Effector memory CD4-positive, alpha-beta T cell (primary cell): ENCODE results near the gene RPN2.

Source experiments
- DNase-seq, 3 donors: peaks; one replicate each; pipeline ENCODE4 v3.0.0-alpha.2; 2020
- H3K27ac ChIP-seq: 2 replicates; pipeline ENCODE4 v1.7.0; 2013; ENCODE audit warnings: mild to moderate bottlenecking, low read length, moderate library complexity; ENCODE audit not compliant: insufficient read depth, poor library complexity, severe bottlenecking
- H3K27me3 ChIP-seq: replicated peaks from 2 replicates; pipeline ENCODE4 v1.7.0; 2013; ENCODE audit warnings: mild to moderate bottlenecking, low read length; ENCODE audit not compliant: insufficient read depth, control insufficient read depth, poor library complexity, severe bottlenecking
- H3K36me3 ChIP-seq: 2 replicates; pipeline ENCODE4 v1.7.0; 2013; ENCODE audit warnings: mild to moderate bottlenecking, low read length, moderate library complexity; ENCODE audit not compliant: control insufficient read depth, insufficient read depth
- H3K4me1 ChIP-seq: 2 replicates; pipeline ENCODE4 v1.7.0; 2013; ENCODE audit warnings: low read length, mild to moderate bottlenecking; ENCODE audit not compliant: control insufficient read depth, insufficient read depth, poor library complexity, severe bottlenecking
- H3K4me3 ChIP-seq: 2 replicates; pipeline ENCODE4 v1.7.0; 2013; ENCODE audit warnings: low read length, low read depth, mild to moderate bottlenecking; ENCODE audit not compliant: insufficient read depth, poor library complexity, severe bottlenecking
- H3K9me3 ChIP-seq: 2 replicates; pipeline ENCODE4 v1.7.0; 2013; ENCODE audit warnings: mild to moderate bottlenecking, low read length, moderate library complexity; ENCODE audit not compliant: control insufficient read depth

Gene RPN2

GRCh38 chr20:37179683-37180524 lies 774 bp downstream of the RPN2 start:
- peaks cover 9% of the 10 kb centered on the region for H3K4me1 ChIP-seq
- peak overlapping the region; percentile 87 for H3K4me3 ChIP-seq
- DNase-seq, result no peak
- H3K27ac ChIP-seq, result peak overlapping the region; percentile 86
- peaks cover 14% of the 10 kb centered on the region for H3K36me3 ChIP-seq
- no peaks in the 10 kb centered on the region for H3K9me3 ChIP-seq
- H3K27me3 ChIP-seq, result no peaks in the 10 kb centered on the region

GRCh38 chr20:37185686-37186085 lies 6.6 kb downstream of the RPN2 start:
- Histone ChIP-seq H3K27ac (no peak overlapping the region), H3K4me1 (peaks cover 4% of the 10 kb centered on the region), H3K9me3 (no peaks in the 10 kb centered on the region), H3K27me3 (no peaks in the 10 kb centered on the region), H3K4me3 (no peak overlapping the region), H3K36me3 (peaks cover 50% of the 10 kb centered on the region)
- DNase-seq, result no peak

- H3K9me3 ChIP-seq, result no peaks in the 10 kb centered on the region
- peaks cover 46% of the 10 kb centered on the region for H3K36me3 ChIP-seq
- no peak overlapping the region for H3K27ac ChIP-seq
- H3K27me3 ChIP-seq, result no peaks in the 10 kb centered on the region
- no peak overlapping the region for H3K4me3 ChIP-seq
- DNase-seq, result no peak
- H3K4me1 ChIP-seq, result peaks cover 4% of the 10 kb centered on the region
Observed at GRCh38 chr20:37188787-37189186, 9.7 kb downstream of the RPN2 start.

DNA sequence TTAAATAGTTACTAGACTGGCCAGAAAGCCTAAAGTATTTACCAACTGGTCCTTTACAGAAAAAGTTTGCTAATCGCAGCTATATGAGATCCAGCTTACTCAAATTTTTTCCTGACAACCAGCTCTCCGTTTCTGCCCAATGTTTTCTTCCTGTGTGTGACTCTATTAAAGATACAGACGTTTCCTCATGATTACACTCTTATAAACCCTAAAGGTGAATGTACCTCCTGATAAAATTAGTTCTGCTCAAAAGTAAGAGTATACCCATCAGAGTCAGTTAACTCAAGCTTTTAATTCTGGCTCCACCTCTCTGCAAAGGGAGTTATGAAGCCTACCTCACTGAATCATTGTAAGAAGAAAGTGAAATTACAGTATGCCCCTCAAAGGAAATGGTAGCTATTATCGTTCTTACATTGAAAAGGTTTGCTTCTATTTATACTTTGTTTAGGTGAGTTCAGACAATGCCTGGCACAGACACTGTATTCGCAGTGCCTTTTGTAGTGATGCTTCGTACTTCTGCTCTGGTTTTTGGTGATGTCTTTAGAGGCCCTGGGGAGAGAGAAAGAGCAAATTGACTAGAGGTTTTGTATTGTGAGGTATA lies 10.4 kb downstream of the RPN2 start:
- Histone ChIP-seq H3K4me3 (no peak overlapping the region), H3K4me1 (peaks cover 7% of the 10 kb centered on the region), H3K36me3 (peaks cover 39% of the 10 kb centered on the region), H3K9me3 (no peaks in the 10 kb centered on the region), H3K27ac (no peak overlapping the region), H3K27me3 (no peaks in the 10 kb centered on the region)
- DNase-seq, result no peak

GRCh38 chr20:37190354-37191112 lies 11.4 kb downstream of the RPN2 start:
- H3K27ac ChIP-seq, result no peak overlapping the region

DNA sequence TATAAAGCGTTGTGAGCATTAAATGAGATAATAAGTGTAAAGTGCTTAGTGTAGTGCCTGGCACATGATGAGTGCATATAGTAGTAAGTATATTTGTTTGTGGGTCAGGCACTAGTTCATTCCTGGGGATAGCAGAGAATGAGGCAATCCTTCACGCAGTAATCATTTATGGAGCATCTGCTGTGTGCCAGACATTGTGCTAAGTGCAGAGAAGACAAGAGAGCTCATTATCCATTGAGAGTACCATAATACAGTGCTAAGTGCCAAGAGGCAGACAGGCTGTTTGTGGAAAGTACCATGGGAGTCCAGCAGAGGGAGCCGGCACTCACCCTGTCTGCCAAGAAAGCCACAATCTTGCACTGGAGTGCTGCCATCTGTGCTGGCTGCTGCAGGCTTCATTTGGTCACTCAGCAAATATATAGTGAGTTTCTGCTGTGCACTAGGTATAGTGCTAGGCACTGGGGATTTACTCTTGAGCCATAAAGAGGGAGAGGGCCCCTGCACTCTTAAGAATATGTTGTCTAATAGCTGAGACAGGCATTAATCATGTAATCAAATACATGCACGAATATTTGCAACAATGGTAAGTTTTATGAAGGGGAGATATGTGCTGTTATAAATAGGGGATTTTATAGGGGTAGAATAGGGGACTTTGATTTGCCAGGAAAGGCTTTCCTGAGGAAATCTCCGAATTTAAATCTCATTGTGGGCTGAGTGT lies 13.2 kb downstream of the RPN2 start:
- Histone ChIP-seq H3K4me3 (no peak overlapping the region), H3K36me3 (peaks cover 16% of the 10 kb centered on the region), H3K9me3 (no peaks in the 10 kb centered on the region), H3K27ac (no peak overlapping the region), H3K4me1 (peaks cover 19% of the 10 kb centered on the region), H3K27me3 (no peaks in the 10 kb centered on the region)
- peak; percentile 26 to 53 (median 41) for DNase-seq

More at GRCh38 chr20:37190354-37191112, 11.4 kb downstream of the RPN2 start:
- Histone ChIP-seq H3K27me3 (no peaks in the 10 kb centered on the region), H3K4me1 (peaks cover 17% of the 10 kb centered on the region), H3K4me3 (no peak overlapping the region), H3K36me3 (peaks cover 30% of the 10 kb centered on the region), H3K9me3 (no peaks in the 10 kb centered on the region)
- DNase-seq, result no peak

GRCh38 chr20:37193226-37193625 lies 14.1 kb downstream of the RPN2 start:
- peaks cover 10% of the 10 kb centered on the region for H3K36me3 ChIP-seq
- H3K4me1 ChIP-seq, result peaks cover 19% of the 10 kb centered on the region
- H3K27ac ChIP-seq, result no peak overlapping the region
- no peaks in the 10 kb centered on the region for H3K9me3 ChIP-seq
- H3K27me3 ChIP-seq, result no peaks in the 10 kb centered on the region
- H3K4me3 ChIP-seq, result no peak overlapping the region
- no peak for DNase-seq

DNA sequence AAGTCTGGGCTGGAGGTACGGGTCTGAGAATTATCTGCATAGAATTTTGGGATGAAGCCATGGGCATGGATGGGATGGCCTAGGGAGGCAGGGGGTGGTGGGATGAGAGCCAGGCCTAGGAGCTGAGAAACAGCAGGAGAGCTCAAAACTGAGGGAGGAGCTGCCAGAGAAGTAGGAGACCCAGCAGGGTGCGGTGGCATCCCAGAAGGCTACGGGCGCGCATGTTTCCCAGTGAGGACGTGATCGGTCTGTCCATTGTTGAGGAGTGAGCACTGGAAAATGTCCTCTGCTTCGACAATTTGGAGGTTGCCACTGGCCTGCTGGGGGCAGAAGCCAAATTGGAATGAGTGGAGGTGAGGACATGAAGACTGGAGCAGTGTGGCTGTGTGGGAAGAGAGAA lies 14.7 kb downstream of the RPN2 start:
- peaks cover 9% of the 10 kb centered on the region for H3K36me3 ChIP-seq
- H3K4me3 ChIP-seq, result no peak overlapping the region

DNA sequence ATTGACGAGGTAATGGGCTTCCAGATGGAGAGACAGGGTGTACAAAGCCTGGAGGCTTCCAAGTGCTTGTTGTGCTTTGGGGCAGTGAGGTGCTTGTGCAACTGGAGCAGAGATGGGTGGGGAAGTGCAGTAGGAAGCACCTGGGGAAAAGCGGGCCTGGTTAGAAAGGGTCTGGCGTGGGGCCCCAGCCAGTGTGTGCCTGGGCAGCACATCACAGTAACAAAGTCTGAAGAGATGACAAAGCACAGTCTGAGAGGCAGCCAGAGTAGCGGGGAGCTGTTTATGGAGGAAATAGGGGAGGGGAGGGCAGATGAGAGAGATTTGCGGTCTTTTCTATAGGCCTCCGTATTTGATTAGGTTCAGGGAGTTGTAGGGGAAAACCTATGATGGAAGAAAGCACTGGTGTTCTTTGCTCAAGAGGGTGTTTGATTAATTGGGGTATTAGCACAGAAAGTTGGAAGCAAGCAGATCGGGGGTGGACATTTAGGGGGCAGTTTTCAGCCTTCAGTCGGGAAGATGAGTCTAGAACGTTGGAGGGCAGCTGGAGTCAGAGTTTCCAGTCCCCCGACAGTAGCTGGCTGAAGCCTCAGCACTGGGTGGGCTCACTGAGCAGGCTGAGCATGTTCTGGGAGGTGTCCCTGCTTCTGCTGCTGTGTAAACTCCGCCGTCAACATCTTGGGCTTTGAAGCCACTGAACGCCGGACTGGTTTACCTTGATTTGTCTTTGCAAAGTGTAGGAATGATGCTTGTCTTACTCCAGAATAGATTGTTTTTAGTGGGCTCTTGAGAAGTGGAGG lies 15.7 kb downstream of the RPN2 start:
- Histone ChIP-seq H3K27me3 (no peaks in the 10 kb centered on the region), H3K4me3 (no peak overlapping the region), H3K36me3 (peaks cover 14% of the 10 kb centered on the region), H3K9me3 (no peaks in the 10 kb centered on the region), H3K27ac (no peak overlapping the region), H3K4me1 (peaks cover 16% of the 10 kb centered on the region)
- no peak for DNase-seq

More for the DNA sequence above, 14.7 kb downstream of the RPN2 start:
- DNase-seq, result no peak
- H3K9me3 ChIP-seq, result no peaks in the 10 kb centered on the region
- H3K27ac ChIP-seq, result no peak overlapping the region
- peaks cover 19% of the 10 kb centered on the region for H3K4me1 ChIP-seq
- H3K27me3 ChIP-seq, result no peaks in the 10 kb centered on the region
